ENCODE measurements around the gene IL6ST.

IL6ST gene

DNA sequence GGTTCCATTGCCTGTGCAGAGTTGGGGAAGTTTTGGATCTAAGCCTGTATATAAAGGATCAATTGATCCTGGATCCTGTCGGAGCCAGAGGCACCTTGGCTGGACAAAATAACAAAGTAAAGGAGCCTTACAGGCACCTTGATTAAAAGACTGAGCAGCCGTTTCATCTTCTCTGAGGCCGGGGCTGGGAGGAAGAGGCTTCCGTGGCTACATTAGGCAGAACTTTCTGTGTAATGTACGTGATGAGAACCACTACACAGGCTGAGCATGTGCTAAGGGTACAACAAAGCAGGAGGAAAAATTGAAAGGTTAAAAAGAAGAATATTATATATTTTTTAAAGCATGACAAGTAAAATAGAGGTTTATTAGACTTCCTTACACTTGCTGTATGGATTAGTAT lies 106.6 kb downstream of the IL6ST start:
- no peak for DNase-seq

GRCh38 chr5:55885359-55885758 lies 109.4 kb downstream of the IL6ST start:
- no peak for DNase-seq
